Measurements from ENCODE around the gene ARHGAP9.
"Not testable (repeated sequence)": the region's sequence is repeated elsewhere in the genome, so short reads cannot be mapped to it uniquely, and the experiment has no call there.

DNA sequence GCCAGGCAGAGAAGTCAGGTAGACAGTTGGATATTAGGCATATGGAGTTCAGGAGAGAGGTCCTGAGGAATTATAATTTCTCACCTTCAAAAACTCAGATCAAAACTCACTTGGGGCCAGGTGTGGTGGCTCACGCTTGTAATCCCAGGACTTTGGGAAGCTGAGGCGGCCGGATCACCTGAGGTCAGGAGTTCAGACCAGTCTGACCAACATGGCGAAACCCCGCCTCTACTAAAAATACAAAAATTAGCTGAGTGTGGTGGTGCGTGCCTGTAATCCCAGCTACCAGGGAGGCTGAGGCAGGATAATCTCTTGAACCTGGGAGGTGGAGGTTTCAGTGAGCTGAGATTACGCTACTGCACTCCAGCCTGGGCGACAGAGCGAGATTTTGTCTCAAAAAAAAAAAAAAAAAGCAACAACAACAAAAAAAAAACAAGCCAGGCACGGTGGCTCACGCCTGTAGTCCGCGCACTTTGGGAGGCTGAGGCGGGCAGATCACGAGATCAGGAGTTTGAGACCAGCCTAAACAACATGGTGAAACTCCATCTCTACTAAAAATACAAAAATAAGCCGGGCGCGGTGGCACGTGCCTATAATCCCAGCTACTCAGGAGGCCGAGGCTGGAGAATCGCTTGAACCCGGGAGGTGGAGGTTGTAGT is 22.8 kb upstream of the ARHGAP9 start:
- TF ChIP-seq, protein P1, sequence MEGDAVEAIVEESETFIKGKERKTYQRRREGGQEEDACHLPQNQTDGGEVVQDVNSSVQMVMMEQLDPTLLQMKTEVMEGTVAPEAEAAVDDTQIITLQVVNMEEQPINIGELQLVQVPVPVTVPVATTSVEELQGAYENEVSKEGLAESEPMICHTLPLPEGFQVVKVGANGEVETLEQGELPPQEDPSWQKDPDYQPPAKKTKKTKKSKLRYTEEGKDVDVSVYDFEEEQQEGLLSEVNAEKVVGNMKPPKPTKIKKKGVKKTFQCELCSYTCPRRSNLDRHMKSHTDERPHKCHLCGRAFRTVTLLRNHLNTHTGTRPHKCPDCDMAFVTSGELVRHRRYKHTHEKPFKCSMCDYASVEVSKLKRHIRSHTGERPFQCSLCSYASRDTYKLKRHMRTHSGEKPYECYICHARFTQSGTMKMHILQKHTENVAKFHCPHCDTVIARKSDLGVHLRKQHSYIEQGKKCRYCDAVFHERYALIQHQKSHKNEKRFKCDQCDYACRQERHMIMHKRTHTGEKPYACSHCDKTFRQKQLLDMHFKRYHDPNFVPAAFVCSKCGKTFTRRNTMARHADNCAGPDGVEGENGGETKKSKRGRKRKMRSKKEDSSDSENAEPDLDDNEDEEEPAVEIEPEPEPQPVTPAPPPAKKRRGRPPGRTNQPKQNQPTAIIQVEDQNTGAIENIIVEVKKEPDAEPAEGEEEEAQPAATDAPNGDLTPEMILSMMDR (IDR thresholded peaks at IDR 0.05; ENCODE audit: insufficient read depth, low read length, poor library complexity, severe bottlenecking), result not testable (repeated sequence)
- TF ChIP-seq EZH2phosphoT487 (conservative IDR thresholded peaks at IDR 0.05; ENCODE audit: low read length), result not testable (repeated sequence)

Data from SU-DHL-6 (cell line).